Adrenal gland (tissue), 12 donors: ENCODE data around the gene BDH2. TPM values are rescaled to one million over a fixed set of nuclear protein-coding genes. Genes with fewer than 3 reads are reported as not detected.

ENCODE experiments used
- DNase-seq, 7 donors: peaks; one replicate each; pipeline ENCODE4 v3.0.0-alpha.2; 2019 to 2020
- H3K27ac ChIP-seq, 5 donors: fragments of 200-600 bp; sonication (generic) in 4 of 5; 1 replicate in 3 of 5; 2 replicates in 2 of 5; pipeline versions ENCODE4 v1.5.1 to v1.8.0; 2016 to 2020; ENCODE audit warnings: mild to moderate bottlenecking in 1 of 5
- H3K27me3 ChIP-seq: fragments of 200-600 bp; 2 replicates; pipeline ENCODE4 v1.8.0; 2021
- H3K36me3 ChIP-seq, 2 donors: fragments of 200-600 bp; replicated peaks in 1 of 2; 1 replicate in 1 of 2; 2 replicates in 1 of 2; pipeline versions ENCODE4 v1.5.1 to v1.8.0; 2018 to 2022
- H3K4me1 ChIP-seq, 2 donors: fragments of 200-600 bp; replicated peaks in 1 of 2; 1 replicate in 1 of 2; 2 replicates in 1 of 2; pipeline versions ENCODE4 v1.5.1 to v1.8.0; 2018 to 2021
- H3K4me3 ChIP-seq, 4 donors: fragments of 200-600 bp; sonication (generic) in 3 of 4; one replicate each; pipeline ENCODE4 v1.5.1; 2016 to 2018
- H3K9me3 ChIP-seq, 3 donors: fragments of 200-600 bp; sonication (generic) in 1 of 3; replicated peaks in 1 of 3; 1 replicate in 2 of 3; 2 replicates in 1 of 3; pipeline versions ENCODE4 v1.5.1 to v1.8.0; 2016 to 2021
- CTCF ChIP-seq, 6 experiments: fragments of 450-650 bp in 4 of 6; fragments of 200-600 bp in 2 of 6; sonication (generic) in 1 of 6; IDR thresholded peaks; 1 replicate in 5 of 6; 2 replicates in 1 of 6; pipeline versions ENCODE4 v1.5.1 to v1.8.0; 2016 to 2021; ENCODE audit warnings: antibody characterized with exemption in 6 of 6, mild to moderate bottlenecking in 2 of 6, moderate library complexity in 1 of 6
- POLR2A ChIP-seq, 2 donors: fragments of 450-650 bp; IDR thresholded peaks; one replicate each; pipeline ENCODE4 v1.6.1; 2017; ENCODE audit warnings: antibody characterized with exemption in 2 of 2, mild to moderate bottlenecking in 2 of 2, moderate library complexity in 1 of 2
- WGBS, 4 donors: extraction: QIAGEN DNeasy Blood & Tissue Kit in 2 of 4; methylation state at CpG; one replicate each; pipeline versions ENCODE4 v1.1.5 to v1.1.7; 2013 to 2017; 5-methylcytosine and 5-hydroxymethylcytosine counted together
- intact Hi-C, 2 donors: fragments of 100-400 bp; cut with DNase I; formaldehyde crosslinking; loops; one replicate each; pipeline versions ENCODE4 v1.14.1 to v1.15.0; 2022 to 2023
- polyA plus RNA-seq, 3 donors: library from polyadenylated mRNA; stranded (reverse); fragments of 200-250 nt in 2 of 3; fragments of 350-450 nt in 1 of 3; fragmentation: Illumina TruSeq in 1 of 3; extraction: RNeasy Lipid Tissue Mini Kit (QIAGEN cat#74804) in 1 of 3; gene quantifications; one replicate each; pipeline ENCODE4 v1.2.3, GENCODE V29; 2013 to 2014
- total RNA-seq, 9 donors: library from RNA; depleted of rRNA in 4 of 9; stranded (reverse); fragments of >200 nt in 4 of 9; fragments of 120-200 nt in 1 of 9; fragmentation: NEBNext Ultra II Directional in 1 of 9; extraction: Animal tissue kit (Norgen Biotek cat#: 25700) in 1 of 9; gene quantifications; one replicate each; pipeline versions ENCODE4 v1.1.0 to v1.2.4, GENCODE V29; 2013 to 2023
- donor health status: healthy with polysubstance abuse.
- donor health status: Bipolar disorder and iron deficiency.
- donor health status: DM: yes; HTN: yes; CAD: no.
- donor health status: DM: no; HTN: no; CAD: no.
- donor health status: DM: no; HTN: no; CAD: no.
- donor health status: DM: yes; HTN: yes; CAD: no.

BDH2 gene
- total and polyA plus RNA-seq, 12 donors: 84.6 to 209 (median 113) TPM

GRCh38 chr4:103089481-103089880, 10.2 kb downstream of the BDH2 start:
- Histone ChIP-seq H3K9me3 (no peaks in the 10 kb centered on the region), H3K27ac (no peak overlapping the region), H3K4me1 (peaks cover 0 to 19% of the 10 kb centered on the region in 2 donors), H3K27me3 (no peaks in the 10 kb centered on the region), H3K36me3 (peaks cover 0 to 50% of the 10 kb centered on the region in 2 donors), H3K4me3 (no peak overlapping the region)
- TF ChIP-seq CTCF (IDR thresholded peaks at IDR 0.05) (no peak), POLR2A (IDR thresholded peaks at IDR 0.05) (no peak)
- 82 to 93% (median 85%) methylated on average over 2 of the region's 2 CpGs for WGBS, 4 donors
- intact Hi-C loops: no loop called here
- no peak for DNase-seq

- no peak for TF ChIP-seq POLR2A (IDR thresholded peaks at IDR 0.05)
- TF ChIP-seq CTCF (IDR thresholded peaks at IDR 0.05): no peak
- Histone ChIP-seq H3K9me3 (no peaks in the 10 kb centered on the region), H3K27me3 (no peaks in the 10 kb centered on the region), H3K4me1 (peaks cover 0 to 1% of the 10 kb centered on the region in 2 donors), H3K4me3 (no peak overlapping the region), H3K27ac (no peak overlapping the region), H3K36me3 (peaks cover 0 to 59% of the 10 kb centered on the region in 2 donors)
- 62 to 78% (median 73%) methylated on average over 1 of the region's 1 CpG for whole genome bisulfite sequencing, 4 donors
- DNase-seq: no peak
- intact Hi-C loops: no loop called here
Measured at GRCh38 chr4:103086551-103086950, 13.1 kb downstream of the BDH2 start.

- WGBS, 4 donors: 65 to 79% (median 73%) methylated on average over 2 of the region's 2 CpGs
- intact Hi-C loops: no loop called here
- Histone ChIP-seq H3K4me1 (no peaks in the 10 kb centered on the region), H3K9me3 (no peaks in the 10 kb centered on the region), H3K4me3 (no peak overlapping the region), H3K27ac (no peak overlapping the region), H3K27me3 (no peaks in the 10 kb centered on the region), H3K36me3 (peaks cover 0 to 63% of the 10 kb centered on the region in 2 donors)
- DNase-seq: no peak
- TF ChIP-seq CTCF (IDR thresholded peaks at IDR 0.05): no peak
Measured at GRCh38 chr4:103085555-103086196, 14.0 kb downstream of the BDH2 start.

- no peaks in the 10 kb centered on the region for H3K9me3 ChIP-seq
- no peak for DNase-seq
- intact Hi-C loops: no loop called here
- H3K4me1 ChIP-seq: peaks cover 6 to 18% of the 10 kb centered on the region in 2 donors
- no peak overlapping the region for H3K27ac ChIP-seq
- no peaks in the 10 kb centered on the region for H3K27me3 ChIP-seq
- no peak for TF ChIP-seq CTCF (IDR thresholded peaks at IDR 0.05)
- no peak for TF ChIP-seq POLR2A (IDR thresholded peaks at IDR 0.05)
- peaks cover 0 to 23% of the 10 kb centered on the region in 2 donors for H3K36me3 ChIP-seq
- 94 to 98% (median 96%) methylated on average over 1 of the region's 1 CpG for WGBS, 4 donors
- H3K4me3 ChIP-seq: no peak overlapping the region
Measured at GRCh38 chr4:103079621-103080020, 20.0 kb downstream of the BDH2 start.
